ENCODE data around the gene ZNF490.
A peak's percentile ranks its signal among the peaks of the same experiment; 100 is the strongest.
"Not testable (repeated sequence)": the region's sequence is repeated elsewhere in the genome, so short reads cannot be mapped to it uniquely, and the experiment has no call there.

The ZNF490 gene

GRCh38 chr19:12621253-12622024, 10.8 kb upstream of the ZNF490 start:
- DNase-seq: not testable (repeated sequence)

GRCh38 chr19:12617646-12618045, 7.0 kb upstream of the ZNF490 start:
- DNase-seq: no peak

GRCh38 chr19:12611361-12611699, 717 bp upstream of the ZNF490 start:
- no peak for DNase-seq

DNA sequence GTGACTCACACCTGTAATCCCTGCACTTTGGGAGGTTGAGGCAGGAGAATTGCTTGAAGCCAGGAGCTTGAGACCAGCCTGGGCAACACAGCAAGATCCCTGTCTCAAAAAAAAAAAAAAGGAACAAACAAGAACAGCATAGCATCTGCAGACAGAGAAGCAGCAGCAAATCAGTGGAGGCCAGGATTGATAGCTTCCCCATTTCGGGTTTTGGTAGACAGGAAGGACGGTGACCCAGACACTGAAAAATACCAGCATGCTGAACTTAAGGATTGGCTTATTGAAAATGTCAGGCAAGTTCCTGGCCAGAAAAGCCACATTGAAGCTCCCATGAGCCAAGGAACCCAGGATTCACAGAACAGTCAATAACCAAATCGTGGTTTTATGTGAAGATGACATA, 3.0 kb downstream of the ZNF490 start:
- DNase-seq: no peak

- DNase-seq: no peak
These were observed 3.8 kb downstream of the ZNF490 start for GRCh38 chr19:12606796-12607195.

GRCh38 chr19:12603714-12604113, 6.9 kb downstream of the ZNF490 start:
- DNase-seq: peak; percentile 40 to 46

GRCh38 chr19:12597594-12597993, 13.0 kb downstream of the ZNF490 start:
- DNase-seq: no peak

- no peak for DNase-seq
These were observed 13.6 kb downstream of the ZNF490 start for GRCh38 chr19:12596927-12597548.

- no peak for DNase-seq
These were observed 14.1 kb downstream of the ZNF490 start for GRCh38 chr19:12596485-12596884.

- DNase-seq: no peak
These were observed 29.5 kb downstream of the ZNF490 start for GRCh38 chr19:12581100-12581499.

DNA sequence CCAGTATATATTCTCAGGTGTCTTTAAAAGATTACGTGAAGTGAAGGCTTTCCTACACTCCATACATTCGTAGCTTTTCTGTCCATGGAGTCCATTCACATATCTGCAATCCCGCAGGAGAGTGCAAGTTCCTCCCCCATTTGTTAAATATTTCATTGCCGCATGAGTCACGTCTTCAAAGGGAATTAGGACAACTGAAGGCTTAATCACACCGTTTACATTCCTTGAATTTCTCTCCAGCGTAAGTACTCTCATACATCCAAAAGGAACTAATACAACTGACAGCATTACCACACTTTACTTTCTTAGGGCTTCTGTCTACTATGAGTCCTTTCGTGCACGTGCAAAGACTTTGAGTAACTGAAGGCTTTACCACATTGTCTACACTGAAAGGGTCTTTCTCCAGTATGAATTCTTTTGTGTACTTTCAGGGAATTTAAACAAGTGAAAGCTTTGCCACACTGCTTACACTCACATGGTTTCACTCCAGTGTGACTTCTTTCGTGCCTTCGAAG, 30.4 kb downstream of the ZNF490 start:
- DNase-seq: no peak

GRCh38 chr19:12578641-12579040, 32.0 kb downstream of the ZNF490 start:
- no peak for DNase-seq

DNA sequence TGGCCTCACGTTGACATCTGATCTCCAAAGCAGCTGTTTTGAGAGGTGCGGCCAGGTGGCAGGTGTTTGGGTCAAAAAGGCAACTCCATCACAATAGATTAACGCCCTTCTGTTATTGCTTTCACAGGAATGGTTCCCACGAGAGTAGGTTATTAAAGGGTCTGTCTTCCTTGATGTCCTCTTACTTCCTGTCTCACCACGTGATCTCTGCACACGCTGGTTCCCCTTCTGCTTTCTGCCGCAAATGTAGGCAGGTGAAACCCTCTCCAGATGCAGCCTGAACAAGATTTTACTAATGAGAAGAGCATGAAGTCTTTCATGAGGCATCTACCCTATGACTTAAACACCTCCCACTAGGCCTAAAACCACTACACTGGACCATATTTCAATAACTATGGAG, 36.6 kb downstream of the ZNF490 start:
- DNase-seq: no peak

DNA sequence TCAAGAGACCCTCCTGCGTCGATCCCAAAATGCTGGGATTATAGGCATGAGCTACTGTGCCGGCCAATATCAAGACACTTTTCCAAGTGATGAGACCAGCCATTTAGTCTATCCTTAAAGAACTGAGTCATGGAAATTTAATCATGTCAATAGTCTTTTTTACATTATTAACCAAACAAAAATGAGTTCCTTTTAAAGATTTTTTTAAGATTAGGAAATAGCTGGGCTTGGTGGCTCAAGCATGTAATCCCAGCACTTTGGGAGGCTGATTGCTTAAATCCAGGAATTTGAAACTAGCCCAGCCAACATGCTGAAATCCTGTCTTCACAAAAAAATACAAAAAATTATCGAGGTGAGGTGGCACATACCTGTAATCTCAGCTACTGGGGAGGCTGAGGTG, 42.7 kb downstream of the ZNF490 start:
- DNase-seq: no peak

GRCh38 chr19:12566380-12566779, 44.2 kb downstream of the ZNF490 start:
- DNase-seq: not testable (repeated sequence)

DNA sequence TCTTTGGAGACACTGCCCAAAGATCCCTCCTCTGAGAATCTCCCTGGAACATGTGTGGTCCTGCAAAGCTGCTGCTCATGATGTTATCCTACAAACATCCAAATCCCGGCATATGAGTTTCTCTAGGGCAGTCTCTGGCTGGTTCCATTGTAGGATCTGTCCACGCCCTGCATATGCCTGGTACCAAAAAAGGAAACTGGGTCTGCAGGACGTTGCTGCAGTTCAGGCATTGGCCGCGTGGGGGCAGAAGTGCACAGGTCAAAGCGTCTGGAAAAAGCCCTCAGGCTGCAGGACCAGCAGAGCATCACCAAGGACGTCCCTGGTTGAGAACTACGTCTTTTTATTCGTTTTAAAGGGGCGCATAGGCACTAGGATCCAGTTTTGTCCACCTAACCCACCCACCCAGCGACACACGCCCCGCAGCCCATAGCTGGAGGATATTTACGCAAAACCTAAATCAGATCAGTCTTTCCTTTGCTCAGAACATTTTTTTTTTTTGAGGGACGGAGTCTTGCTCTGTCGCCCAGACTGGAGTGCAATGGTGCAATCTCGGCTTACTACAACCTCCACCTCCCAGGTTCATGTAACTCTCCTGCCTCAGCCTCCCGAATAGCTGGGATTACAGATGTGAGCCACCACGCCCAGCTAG, 46.5 kb downstream of the ZNF490 start:
- DNase-seq: peak; percentile 84 to 95

GRCh38 chr19:12555456-12555930, 55.1 kb downstream of the ZNF490 start:
- no peak for DNase-seq

GRCh38 chr19:12551060-12551832, 59.4 kb downstream of the ZNF490 start, which contains the start of gene ZNF564:
TSS of gene ZNF564 (minus strand) at chr19:12551482. CDS start at chr19:12551332, 150 bp downstream.
- DNase-seq: peak; percentile 88 to 89

- no peak for DNase-seq
These were observed 63.7 kb downstream of the ZNF490 start for GRCh38 chr19:12546903-12547302.

- no peak for DNase-seq
These were observed 64.5 kb downstream of the ZNF490 start for GRCh38 chr19:12546068-12546467.

DNA sequence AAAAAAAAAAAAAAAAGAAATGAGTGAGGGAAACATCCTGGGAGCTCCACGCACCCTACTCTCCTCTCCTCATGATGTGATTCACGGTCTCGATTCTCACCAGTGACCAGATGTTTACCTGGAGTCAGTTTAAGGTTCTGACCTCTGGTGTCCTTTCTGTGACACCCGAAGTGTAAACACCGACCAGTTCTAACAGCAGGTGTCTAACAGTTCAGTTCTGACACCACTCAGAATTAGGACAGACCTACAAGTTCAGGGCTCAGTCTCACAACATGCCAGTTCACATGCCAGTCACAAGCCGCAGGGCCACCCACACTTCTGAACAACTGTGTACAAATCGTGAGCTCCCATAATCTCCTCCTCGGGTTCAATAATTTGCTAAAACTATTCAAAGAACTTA, 65.3 kb downstream of the ZNF490 start:
- DNase-seq: no peak

- no peak for DNase-seq
These were observed 66.2 kb downstream of the ZNF490 start for GRCh38 chr19:12544401-12544876.

DNA sequence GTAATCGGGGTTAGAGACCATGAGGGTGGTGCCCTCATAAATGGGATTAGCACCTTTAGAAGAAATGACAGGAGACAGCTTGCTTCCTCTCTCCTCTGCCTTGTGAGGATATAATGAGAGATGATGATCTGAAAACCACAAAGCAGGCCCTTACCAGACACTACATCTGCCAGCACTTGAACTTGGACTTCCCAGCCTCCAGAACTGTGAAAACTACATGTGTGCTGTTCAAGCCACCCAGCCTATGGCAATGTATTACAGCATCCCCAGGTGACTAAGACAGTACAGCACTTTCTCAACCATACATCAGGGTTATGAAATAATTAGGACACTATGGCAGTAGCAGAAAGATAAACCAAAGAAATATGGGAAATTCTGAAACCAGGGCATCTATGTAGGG, 66.8 kb downstream of the ZNF490 start:
- DNase-seq: no peak

Measured in activated CD4-positive, alpha-beta T cell treated with anti-CD3 and anti-CD28 coated beads for 4 hours (primary cell).